ENCODE measurements around the gene MCTP1.

The MCTP1 gene

GRCh38 chr5:94778732-94779131 is 506.2 kb downstream of the MCTP1 start:
- in situ Hi-C loops (cut with MboI; ENCODE audit: low pct_unique_long_range_greater_than_20kb, low sequenced_read_pairs, unreplicated experiment): no loop called here
- no peak for TF ChIP-seq CTCF (IDR thresholded peaks at IDR 0.05; ENCODE audit: extremely low read depth, insufficient read depth, missing control alignments)
- no peak for DNase-seq (ENCODE audit: low spot score)

GRCh38 chr5:94778299-94778698 is 506.6 kb downstream of the MCTP1 start:
- in situ Hi-C loops (cut with MboI; ENCODE audit: low pct_unique_long_range_greater_than_20kb, low sequenced_read_pairs, unreplicated experiment): no loop called here
- no peak for TF ChIP-seq CTCF (IDR thresholded peaks at IDR 0.05; ENCODE audit: extremely low read depth, insufficient read depth, missing control alignments)

DNA sequence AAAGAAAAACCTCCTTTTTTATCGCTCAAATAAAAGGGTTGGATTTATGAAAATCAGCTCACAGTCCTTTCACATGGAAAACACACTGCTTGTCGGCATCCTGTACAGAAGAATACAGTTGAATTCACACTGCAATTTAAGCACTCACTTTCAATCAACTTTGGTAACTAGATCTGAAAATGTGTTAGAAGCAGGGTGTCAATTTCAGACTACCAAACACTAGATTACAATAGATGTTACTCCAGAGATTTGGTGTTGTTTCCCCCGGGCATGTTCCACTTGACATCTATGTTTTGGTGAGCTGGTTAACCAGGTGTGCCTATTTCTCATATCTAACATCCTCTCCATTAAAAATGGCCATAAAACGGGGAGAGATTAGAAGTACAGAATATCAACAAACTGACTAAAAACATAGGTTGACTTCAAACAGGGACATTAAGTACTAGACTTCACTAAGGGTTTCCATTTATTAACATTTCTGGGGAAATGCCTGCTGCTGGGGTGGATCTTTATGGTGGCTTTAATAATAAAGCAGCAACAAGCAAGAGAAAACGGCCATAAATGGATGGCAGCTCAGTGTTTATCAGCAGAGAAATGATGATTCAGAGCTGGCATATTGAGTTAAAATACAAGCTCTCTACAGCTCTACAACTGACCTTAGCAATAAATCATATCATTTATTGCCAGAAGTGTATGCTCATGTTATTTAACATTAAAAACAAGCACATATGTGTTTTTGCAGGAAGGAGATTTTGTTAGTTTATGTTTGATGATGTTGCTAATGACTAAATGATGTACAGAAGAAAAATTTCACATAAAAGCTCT is 507.6 kb downstream of the MCTP1 start:
- in situ Hi-C loops (cut with MboI; ENCODE audit: low pct_unique_long_range_greater_than_20kb, low sequenced_read_pairs, unreplicated experiment): no loop called here
- DNase-seq (ENCODE audit: low spot score): no peak
- no peak for TF ChIP-seq CTCF (IDR thresholded peaks at IDR 0.05; ENCODE audit: extremely low read depth, insufficient read depth, missing control alignments)

More at GRCh38 chr5:94778299-94778698, 506.6 kb downstream of the MCTP1 start:
- no peak for DNase-seq (ENCODE audit: low spot score)

- DNase-seq (ENCODE audit: low spot score): no peak
- in situ Hi-C loops (cut with MboI; ENCODE audit: low pct_unique_long_range_greater_than_20kb, low sequenced_read_pairs, unreplicated experiment): no loop called here
- no peak for TF ChIP-seq CTCF (IDR thresholded peaks at IDR 0.05; ENCODE audit: extremely low read depth, insufficient read depth, missing control alignments)
These were observed 508.7 kb downstream of the MCTP1 start for GRCh38 chr5:94776167-94776566.

DNA sequence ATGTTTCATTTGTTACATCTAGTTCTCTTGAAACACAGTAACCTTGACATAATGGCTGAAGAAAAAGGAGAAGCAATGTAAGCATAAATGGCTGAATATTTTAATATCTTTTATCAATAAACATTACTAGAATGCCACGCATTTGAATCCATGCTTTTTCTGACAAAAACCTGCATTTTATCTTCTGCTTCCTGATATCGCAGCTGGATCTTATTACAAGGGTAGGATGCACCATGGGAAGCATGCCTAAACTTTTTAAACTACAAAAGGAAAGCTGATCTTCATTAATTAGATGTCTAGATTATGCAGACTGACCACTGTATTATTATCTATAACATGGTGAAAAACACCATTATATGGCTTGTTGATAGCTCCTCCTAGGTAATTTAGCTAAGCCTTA is 509.8 kb downstream of the MCTP1 start:
- no peak for DNase-seq (ENCODE audit: low spot score)
- no peak for TF ChIP-seq CTCF (IDR thresholded peaks at IDR 0.05; ENCODE audit: extremely low read depth, insufficient read depth, missing control alignments)
- in situ Hi-C loops (cut with MboI; ENCODE audit: low pct_unique_long_range_greater_than_20kb, low sequenced_read_pairs, unreplicated experiment): no loop called here

DNA sequence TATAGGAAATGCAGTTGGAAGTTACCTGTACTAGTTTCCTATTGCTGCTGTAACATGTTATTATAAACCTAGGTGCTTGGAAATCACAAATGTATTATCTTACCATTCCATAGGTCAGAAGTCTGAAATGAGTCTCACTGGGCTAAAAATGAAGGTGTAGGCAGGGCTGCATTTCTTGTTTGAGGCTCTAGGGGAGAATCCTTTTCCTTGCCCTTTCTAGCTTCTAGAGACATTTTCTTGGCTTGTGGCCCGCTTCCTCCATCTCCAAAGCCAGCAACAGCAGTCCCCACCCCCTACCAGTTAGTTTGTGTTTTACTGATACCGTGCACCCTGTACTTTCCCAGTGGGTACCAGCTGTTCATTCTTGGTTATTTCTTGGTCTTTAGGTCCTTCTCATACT is 513.2 kb downstream of the MCTP1 start:
- in situ Hi-C loops (cut with MboI; ENCODE audit: low pct_unique_long_range_greater_than_20kb, low sequenced_read_pairs, unreplicated experiment): no loop called here
- TF ChIP-seq CTCF (IDR thresholded peaks at IDR 0.05; ENCODE audit: extremely low read depth, insufficient read depth, missing control alignments): no peak
- no peak for DNase-seq (ENCODE audit: low spot score)
